HG02852 (cell line): ENCODE results near the gene ZNF212.
"Not testable (repeated sequence)": the region's sequence is repeated elsewhere in the genome, so short reads cannot be mapped to it uniquely, and the experiment has no call there.

Source experiments
- ATAC-seq: cut with Tn5 transposase; IDR thresholded peaks from one replicate; pipeline ENCODE4 v1.9.1; 2021; ENCODE audit warnings: mild to moderate bottlenecking, moderate library complexity; ENCODE audit not compliant: unreplicated experiment

The ZNF212 gene

GRCh38 chr7:149218469-149219420 is 20.7 kb upstream of the ZNF212 start:
- no peak for ATAC-seq

- ATAC-seq: no peak
Observed at GRCh38 chr7:149220534-149220933, 18.9 kb upstream of the ZNF212 start.

- ATAC-seq: no peak
Observed at GRCh38 chr7:149223176-149223575, 16.3 kb upstream of the ZNF212 start.

DNA sequence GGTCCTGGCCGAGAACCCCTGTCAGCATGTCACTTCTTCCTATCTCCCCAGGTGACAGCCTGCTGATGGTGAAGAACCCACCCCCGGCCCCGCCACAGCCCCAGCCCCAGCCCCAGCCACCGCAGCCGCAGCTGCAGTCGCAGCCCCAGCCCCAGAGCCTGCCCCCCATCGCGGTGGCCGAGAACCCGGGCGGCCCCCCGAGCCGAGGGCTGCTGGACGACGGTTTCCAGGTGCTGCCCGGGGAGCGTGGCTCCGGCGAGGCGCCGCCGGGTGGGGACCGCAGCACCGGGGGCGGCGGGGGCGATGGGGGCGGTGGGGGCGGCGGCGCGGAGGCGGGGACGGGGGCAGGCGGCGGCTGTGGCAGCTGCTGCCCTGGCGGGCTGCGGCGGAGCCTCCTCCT is 15.7 kb upstream of the ZNF212 start:
- ATAC-seq: no peak

DNA sequence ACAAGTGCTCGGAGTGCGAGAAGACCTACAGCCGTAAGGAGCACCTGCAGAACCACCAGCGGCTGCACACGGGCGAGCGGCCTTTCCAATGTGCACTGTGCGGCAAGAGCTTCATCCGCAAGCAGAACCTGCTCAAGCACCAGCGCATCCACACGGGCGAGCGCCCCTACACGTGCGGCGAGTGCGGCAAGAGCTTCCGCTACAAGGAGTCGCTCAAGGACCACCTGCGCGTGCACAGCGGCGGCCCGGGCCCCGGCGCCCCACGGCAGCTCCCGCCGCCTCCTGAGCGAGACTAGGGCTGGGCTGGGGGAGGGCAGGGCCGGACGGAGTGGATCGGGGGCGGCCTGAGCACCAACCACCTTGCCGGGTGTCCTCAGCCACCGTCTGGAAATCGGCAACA is 15.1 kb upstream of the ZNF212 start:
- ATAC-seq: no peak

- no peak for ATAC-seq
Observed at GRCh38 chr7:149225106-149225505, 14.3 kb upstream of the ZNF212 start.

- ATAC-seq: no peak
Observed at GRCh38 chr7:149225656-149226055, 13.8 kb upstream of the ZNF212 start.

DNA sequence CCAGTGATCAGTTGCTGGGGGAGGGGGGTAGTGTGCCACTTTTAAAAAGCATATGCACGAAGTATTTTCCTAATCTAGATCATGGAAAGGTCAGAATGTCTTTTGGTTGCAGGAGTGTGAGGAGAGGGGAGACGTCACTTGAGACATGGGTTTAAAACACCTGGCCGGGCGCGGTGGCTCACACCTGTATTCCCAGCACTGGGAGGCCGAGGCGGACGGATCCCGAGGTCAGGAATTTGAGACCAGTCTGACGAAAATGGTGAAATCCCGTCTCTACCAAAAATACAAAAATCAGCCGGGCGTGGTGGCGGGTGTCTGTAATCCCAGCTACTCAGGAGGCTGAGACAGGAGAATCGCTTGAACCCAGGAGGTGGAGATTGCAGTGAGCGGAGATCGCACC is 13.1 kb upstream of the ZNF212 start:
- not testable (repeated sequence) for ATAC-seq

- no peak for ATAC-seq
Observed at GRCh38 chr7:149226840-149227494, 12.5 kb upstream of the ZNF212 start.

- ATAC-seq: no peak
Observed at GRCh38 chr7:149228831-149229471, 10.5 kb upstream of the ZNF212 start.

DNA sequence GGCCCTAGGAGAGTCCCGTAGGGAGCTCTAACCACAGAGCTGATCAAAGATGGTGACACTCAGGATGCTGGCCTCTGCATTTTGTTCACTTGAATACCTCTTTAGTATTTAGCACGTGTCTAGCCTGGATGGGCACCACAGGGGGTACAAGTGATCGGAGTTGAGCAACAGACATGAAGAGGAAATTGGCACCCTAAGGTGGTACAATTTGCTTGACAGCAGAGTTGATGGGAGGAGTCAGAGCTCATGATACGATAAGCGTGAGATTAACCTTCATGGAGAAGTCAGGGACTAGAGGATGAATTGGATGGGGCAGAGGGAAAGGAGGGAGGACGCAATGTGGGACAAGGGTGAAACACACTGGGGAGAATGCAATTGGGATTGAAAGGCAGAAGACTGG is 9.9 kb upstream of the ZNF212 start:
- ATAC-seq: no peak

DNA sequence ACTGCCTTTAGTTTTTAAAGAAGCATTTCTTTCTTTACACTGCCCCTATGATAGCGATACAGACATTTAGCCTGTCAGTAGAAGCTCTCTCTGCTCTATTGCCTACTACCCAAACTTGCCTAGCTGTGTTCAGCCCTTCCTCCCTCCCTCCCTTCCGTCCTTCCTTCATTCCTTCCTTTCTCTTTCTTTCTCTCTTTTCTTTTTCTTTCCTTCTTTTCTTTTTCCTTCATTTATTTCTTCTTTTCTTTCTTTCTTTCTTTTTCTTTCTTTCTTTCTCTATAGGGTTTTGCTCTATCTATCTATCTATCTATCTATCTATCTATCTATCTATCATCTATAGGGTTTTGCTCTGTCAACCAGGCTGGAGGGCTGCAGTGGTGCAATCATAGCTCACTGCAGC is 7.1 kb upstream of the ZNF212 start:
- no peak for ATAC-seq

GRCh38 chr7:149233655-149234204 is 5.7 kb upstream of the ZNF212 start:
- ATAC-seq: not testable (repeated sequence)

DNA sequence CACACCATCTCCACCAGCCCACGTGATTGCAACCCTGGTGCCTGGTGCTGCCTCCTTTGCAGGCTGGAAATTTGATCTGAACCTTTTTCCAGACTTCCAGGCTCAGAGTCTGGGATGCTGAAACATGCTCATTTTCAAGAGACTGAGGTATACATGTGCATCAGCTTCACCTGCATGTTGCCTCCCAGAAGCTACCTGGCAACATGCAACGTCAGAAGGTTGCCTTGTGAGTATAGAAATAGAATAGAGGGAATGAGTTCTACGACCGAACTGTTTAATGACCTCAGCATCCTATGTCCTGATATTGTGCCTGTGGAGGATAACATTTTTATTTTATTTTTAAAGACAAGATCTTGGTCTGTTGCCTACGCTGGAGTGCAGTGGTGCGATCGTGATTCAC is 1.9 kb upstream of the ZNF212 start:
- ATAC-seq: no peak

GRCh38 chr7:149238051-149238450 is 1.4 kb upstream of the ZNF212 start:
- no peak for ATAC-seq

DNA sequence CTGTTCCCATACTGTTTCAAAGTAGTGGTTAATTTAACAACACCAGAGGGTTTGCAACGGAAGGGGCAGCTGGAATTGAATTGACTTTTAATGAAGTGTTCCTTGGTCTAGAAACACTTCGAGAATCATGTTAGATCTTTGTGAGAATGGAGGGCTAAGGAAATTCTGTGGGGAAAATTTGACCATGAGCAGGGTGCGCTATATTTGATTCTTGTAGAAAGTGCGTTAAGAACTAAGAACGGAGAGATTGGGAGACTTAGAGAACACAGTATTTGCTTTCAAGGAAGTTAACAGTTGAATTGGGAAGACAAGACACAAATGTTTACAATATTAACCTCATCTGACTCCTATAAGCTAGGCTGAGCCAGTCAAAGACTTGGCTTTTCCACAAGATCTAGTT is 1.2 kb downstream of the ZNF212 start:
- no peak for ATAC-seq

DNA sequence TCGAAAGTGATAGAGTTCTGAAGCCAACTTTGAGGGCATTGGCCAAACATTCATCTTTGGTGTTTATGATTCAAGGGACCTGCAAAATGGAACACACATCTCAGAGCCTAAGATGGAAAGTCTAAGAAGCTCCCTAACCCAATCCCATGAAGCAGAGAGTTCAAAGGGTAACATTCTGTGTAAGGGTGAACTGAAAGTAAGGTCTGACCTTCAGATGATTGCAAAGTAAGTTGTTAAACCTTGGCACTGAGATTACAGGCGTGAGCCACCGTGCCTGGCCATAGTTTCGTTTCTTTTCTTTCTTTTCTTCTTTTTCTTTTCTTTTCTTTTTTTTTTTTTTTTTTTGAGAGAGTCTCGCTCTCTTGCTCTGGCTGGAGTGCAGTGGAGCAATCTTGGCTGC is 2.2 kb downstream of the ZNF212 start:
- ATAC-seq: no peak

GRCh38 chr7:149245244-149245643 is 5.8 kb downstream of the ZNF212 start:
- peak; percentile 62 for ATAC-seq

DNA sequence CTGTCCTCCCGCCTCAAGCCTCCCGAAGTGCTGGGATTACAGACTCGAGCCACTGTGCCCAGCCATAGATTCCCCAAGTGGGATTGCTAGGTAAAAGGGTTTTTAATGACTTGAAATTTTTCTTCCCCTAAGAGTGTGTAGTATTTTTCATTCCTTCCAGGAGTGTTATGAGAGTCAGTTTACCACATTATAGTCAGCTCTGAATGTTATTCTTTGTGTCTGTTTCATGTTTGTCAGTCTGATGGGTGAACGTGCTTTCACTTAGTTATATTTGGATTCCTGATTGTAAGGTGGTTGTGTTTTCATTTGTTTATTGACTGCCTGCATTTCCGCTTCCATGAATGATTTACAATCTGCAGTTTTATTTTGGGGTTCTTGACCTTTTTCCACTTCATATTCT is 6.3 kb downstream of the ZNF212 start:
- ATAC-seq: peak; percentile 26

- ATAC-seq: peak; percentile 49
Observed at GRCh38 chr7:149248777-149249176, 9.3 kb downstream of the ZNF212 start.

DNA sequence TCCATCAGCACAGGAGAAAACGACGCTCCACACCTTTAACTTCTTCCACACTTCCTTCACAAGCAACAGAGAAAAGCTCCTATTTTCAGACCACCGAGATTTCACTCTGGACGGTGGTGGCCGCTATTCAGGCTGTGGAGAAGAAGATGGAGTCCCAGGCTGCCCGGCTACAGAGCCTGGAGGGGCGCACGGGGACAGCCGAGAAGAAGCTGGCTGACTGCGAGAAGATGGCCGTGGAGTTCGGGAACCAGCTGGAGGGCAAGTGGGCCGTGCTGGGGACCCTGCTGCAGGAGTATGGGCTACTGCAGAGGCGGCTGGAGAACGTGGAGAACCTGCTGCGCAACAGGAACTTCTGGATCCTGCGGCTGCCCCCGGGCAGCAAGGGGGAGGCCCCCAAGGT is 10.7 kb downstream of the ZNF212 start:
- ATAC-seq: not testable (repeated sequence)
